ENCODE data around the gene KLHL24. TPM values are rescaled to one million over a fixed set of nuclear protein-coding genes. Genes with fewer than 3 reads are reported as not detected.

The KLHL24 gene
- total and polyA plus RNA-seq, 2 of the 13 experiments (the other 11 are each of a cell fraction or from before 2014, with no cell fraction given): 6.9 to 15.7 TPM

DNA sequence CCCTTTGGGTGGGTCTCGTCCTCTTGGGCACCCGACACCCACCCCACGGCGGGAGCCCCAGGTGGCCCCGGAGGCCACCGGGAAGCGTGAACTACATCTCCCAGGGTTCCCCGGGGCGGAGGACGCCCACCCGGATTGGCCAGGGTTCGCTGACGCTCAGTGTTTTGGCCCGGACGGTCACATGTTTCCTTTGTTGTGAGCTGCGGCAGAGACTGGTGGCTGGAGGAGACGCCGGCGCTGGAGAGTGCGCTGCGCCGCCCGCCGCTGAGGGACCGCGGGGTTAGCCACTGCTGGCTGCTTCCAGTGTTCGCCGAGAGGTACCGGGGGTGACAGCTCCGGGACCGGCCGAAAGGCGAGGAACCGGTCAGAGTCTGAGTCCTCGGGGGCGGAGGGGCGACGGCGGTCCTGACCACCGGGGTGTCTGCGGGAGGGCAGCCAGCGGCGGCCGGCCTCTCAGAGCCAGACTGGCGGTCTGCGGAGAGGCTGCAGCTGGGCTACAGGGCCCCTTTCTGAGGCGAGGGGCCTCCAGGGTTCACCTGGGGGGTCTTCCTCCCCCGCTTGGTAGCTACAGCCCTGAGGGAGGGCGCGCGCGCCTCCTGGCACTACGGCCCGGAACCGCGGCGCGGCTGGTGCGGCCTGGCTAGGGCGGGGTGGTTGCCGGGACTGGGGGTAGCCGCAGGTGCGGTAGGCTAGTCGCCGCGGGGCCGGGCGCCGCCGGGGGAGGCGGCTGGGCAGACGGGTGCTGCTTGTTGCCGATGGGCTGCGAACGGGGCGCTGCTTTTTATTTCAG, at the start of gene KLHL24 (continued):
- TF ChIP-seq ZNF546 (CRISPR knock-in tag; conservative IDR thresholded peaks at IDR 0.05) (peak; percentile 53; the same call in 1 of the 2 replicates), SPEN (CRISPR knock-in tag; IDR thresholded peaks at IDR 0.05; ENCODE audit: low read depth) (peak; percentile 32; the same call in 1 of the 2 replicates), MXD4 (CRISPR knock-in tag; IDR thresholded peaks at IDR 0.05) (0 out of 2 replicates have a peak, but pooled peaks have one; percentile 26), SKI (IDR thresholded peaks at IDR 0.05; ENCODE audit: partially characterized antibody) (peak; percentile 7), EEA1 (CRISPR knock-in tag; IDR thresholded peaks at IDR 0.05; ENCODE audit: borderline replicate concordance) (0 out of 2 replicates have a peak, but pooled peaks have one; percentile 26), HOXA5 (CRISPR knock-in tag; IDR thresholded peaks at IDR 0.05) (no peak), RCOR2 (CRISPR knock-in tag; IDR thresholded peaks at IDR 0.05) (no peak), NFYC (CRISPR knock-in tag; IDR thresholded peaks at IDR 0.05) (peak; percentile 87), IRX3 (CRISPR knock-in tag; IDR thresholded peaks at IDR 0.05; ENCODE audit: borderline replicate concordance, low read depth) (no peak), BCL6 (CRISPR knock-in tag; IDR thresholded peaks at IDR 0.05) (0 out of 2 replicates have a peak, but pooled peaks have one; percentile 4), POLR2AphosphoS5 (IDR thresholded peaks at IDR 0.05; ENCODE audit: low read depth, low read length) (peak; percentile 47; the same call in 1 of the 2 replicates), BRCA1 (CRISPR knock-in tag; IDR thresholded peaks at IDR 0.05) (no peak), DR1 (CRISPR knock-in tag; IDR thresholded peaks at IDR 0.05) (0 out of 2 replicates have a peak, but pooled peaks have one; percentile 28), ZNF792 (CRISPR knock-in tag; IDR thresholded peaks at IDR 0.05) (0 out of 2 replicates have a peak, but pooled peaks have one; percentile 22), ZNF34 (CRISPR knock-in tag; IDR thresholded peaks at IDR 0.05; ENCODE audit: borderline replicate concordance) (0 out of 2 replicates have a peak, but pooled peaks have one; percentile 57), GZF1 (CRISPR knock-in tag; IDR thresholded peaks at IDR 0.05) (peak; percentile 61; the same call in 1 of the 2 replicates), TCF7 (IDR thresholded peaks at IDR 0.05; ENCODE audit: low read depth) (no peak), PHF20 (CRISPR knock-in tag; IDR thresholded peaks at IDR 0.05) (peak; percentile 3; the same call in 1 of the 2 replicates)
- TF ChIP-seq, protein P1, sequence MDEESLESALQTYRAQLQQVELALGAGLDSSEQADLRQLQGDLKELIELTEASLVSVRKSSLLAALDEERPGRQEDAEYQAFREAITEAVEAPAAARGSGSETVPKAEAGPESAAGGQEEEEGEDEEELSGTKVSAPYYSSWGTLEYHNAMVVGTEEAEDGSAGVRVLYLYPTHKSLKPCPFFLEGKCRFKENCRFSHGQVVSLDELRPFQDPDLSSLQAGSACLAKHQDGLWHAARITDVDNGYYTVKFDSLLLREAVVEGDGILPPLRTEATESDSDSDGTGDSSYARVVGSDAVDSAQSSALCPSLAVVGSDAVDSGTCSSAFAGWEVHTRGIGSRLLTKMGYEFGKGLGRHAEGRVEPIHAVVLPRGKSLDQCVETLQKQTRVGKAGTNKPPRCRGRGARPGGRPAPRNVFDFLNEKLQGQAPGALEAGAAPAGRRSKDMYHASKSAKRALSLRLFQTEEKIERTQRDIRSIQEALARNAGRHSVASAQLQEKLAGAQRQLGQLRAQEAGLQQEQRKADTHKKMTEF (CRISPR knock-in tag; IDR thresholded peaks at IDR 0.05): peak; percentile 66
- TF ChIP-seq, protein P2, sequence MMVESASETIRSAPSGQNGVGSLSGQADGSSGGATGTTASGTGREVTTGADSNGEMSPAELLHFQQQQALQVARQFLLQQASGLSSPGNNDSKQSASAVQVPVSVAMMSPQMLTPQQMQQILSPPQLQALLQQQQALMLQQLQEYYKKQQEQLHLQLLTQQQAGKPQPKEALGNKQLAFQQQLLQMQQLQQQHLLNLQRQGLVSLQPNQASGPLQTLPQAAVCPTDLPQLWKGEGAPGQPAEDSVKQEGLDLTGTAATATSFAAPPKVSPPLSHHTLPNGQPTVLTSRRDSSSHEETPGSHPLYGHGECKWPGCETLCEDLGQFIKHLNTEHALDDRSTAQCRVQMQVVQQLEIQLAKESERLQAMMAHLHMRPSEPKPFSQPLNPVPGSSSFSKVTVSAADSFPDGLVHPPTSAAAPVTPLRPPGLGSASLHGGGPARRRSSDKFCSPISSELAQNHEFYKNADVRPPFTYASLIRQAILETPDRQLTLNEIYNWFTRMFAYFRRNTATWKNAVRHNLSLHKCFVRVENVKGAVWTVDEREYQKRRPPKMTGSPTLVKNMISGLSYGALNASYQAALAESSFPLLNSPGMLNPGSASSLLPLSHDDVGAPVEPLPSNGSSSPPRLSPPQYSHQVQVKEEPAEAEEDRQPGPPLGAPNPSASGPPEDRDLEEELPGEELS (CRISPR knock-in tag; IDR thresholded peaks at IDR 0.05): no peak
- TF ChIP-seq, protein P3, sequence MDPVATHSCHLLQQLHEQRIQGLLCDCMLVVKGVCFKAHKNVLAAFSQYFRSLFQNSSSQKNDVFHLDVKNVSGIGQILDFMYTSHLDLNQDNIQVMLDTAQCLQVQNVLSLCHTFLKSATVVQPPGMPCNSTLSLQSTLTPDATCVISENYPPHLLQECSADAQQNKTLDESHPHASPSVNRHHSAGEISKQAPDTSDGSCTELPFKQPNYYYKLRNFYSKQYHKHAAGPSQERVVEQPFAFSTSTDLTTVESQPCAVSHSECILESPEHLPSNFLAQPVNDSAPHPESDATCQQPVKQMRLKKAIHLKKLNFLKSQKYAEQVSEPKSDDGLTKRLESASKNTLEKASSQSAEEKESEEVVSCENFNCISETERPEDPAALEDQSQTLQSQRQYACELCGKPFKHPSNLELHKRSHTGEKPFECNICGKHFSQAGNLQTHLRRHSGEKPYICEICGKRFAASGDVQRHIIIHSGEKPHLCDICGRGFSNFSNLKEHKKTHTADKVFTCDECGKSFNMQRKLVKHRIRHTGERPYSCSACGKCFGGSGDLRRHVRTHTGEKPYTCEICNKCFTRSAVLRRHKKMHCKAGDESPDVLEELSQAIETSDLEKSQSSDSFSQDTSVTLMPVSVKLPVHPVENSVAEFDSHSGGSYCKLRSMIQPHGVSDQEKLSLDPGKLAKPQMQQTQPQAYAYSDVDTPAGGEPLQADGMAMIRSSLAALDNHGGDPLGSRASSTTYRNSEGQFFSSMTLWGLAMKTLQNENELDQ (CRISPR knock-in tag; IDR thresholded peaks at IDR 0.05; ENCODE audit: borderline replicate concordance): no peak
- TF ChIP-seq, protein P4, sequence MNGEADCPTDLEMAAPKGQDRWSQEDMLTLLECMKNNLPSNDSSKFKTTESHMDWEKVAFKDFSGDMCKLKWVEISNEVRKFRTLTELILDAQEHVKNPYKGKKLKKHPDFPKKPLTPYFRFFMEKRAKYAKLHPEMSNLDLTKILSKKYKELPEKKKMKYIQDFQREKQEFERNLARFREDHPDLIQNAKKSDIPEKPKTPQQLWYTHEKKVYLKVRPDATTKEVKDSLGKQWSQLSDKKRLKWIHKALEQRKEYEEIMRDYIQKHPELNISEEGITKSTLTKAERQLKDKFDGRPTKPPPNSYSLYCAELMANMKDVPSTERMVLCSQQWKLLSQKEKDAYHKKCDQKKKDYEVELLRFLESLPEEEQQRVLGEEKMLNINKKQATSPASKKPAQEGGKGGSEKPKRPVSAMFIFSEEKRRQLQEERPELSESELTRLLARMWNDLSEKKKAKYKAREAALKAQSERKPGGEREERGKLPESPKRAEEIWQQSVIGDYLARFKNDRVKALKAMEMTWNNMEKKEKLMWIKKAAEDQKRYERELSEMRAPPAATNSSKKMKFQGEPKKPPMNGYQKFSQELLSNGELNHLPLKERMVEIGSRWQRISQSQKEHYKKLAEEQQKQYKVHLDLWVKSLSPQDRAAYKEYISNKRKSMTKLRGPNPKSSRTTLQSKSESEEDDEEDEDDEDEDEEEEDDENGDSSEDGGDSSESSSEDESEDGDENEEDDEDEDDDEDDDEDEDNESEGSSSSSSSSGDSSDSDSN (CRISPR knock-in tag; IDR thresholded peaks at IDR 0.05): peak; percentile 76

Measured in HepG2 (cell line).